K562 (cell line): ENCODE results near the gene KDM4C. TPM values are rescaled to one million over a fixed set of nuclear protein-coding genes. Genes with fewer than 3 reads are reported as not detected.

Experiments used
- ATAC-seq: fragments of 200-7000 bp; cut with Tn5 transposase; 3 replicates; pipeline ENCODE4 v1.9.1; 2020; ENCODE audit warnings: moderate library complexity
- BruUV-seq: library from RNA; stranded (reverse); fragments of 400-500 nt; replicated peaks from 2 replicates; lab custom pipeline; 2021; lab: Mats Ljungman, UMichigan
- CTCF ChIA-PET: fragments of 300-600 bp; formaldehyde crosslinking; extraction: SDS; loops from one replicate; lab custom pipeline; 2021; ENCODE audit warnings: low intra/inter-chr PET ratio; lab: Yijun Ruan, JAX
- POLR2A ChIA-PET: fragments of 300-600, 350-650 bp; sonication (Branson Sonifier 250); formaldehyde crosslinking; extraction: SDS; loops from one replicate; lab custom pipeline; 2021; ENCODE audit warnings: antibody characterized with exemption, inconsistent platforms; lab: Yijun Ruan, JAX
- DNase-seq, 4 experiments: peaks; one replicate each; pipeline versions ENCODE4 v3.0.0 to v3.0.0-alpha.2; 2011 to 2018; ENCODE audit warnings: low spot score in 3 of 4, mixed read lengths in 3 of 4; ENCODE audit errors: extremely low read depth in 1 of 4
- FAIRE-seq: peaks from 2 replicates; lab custom pipeline; 2011; peaks lifted over from hg19 to GRCh38; lab: Jason Lieb, UNC
- H2AFZ ChIP-seq: 2 replicates; pipeline ENCODE4 v1.6.0; 2011; ENCODE audit warnings: low read depth, low read length, control low read depth, inconsistent platforms
- H3K27ac ChIP-seq: fragments of 200-600 bp; 3 replicates; pipeline ENCODE4 v1.8.0; 2011; ENCODE audit warnings: low read depth, mild to moderate bottlenecking, control low read depth, inconsistent platforms, low read length, moderate library complexity, mixed read lengths; ENCODE audit errors: extremely low read depth
- H3K27me3 ChIP-seq, 2 experiments: fragments of 300-600 bp in 1 of 2; 2 replicates in 1 of 2; 3 replicates in 1 of 2; pipeline versions ENCODE4 v1.6.0 to v1.8.0; 2011; ENCODE audit warnings: inconsistent platforms in 2 of 2, low read length in 2 of 2, mild to moderate bottlenecking in 1 of 2, mixed read lengths in 1 of 2, moderate library complexity in 1 of 2; ENCODE audit not compliant: control insufficient read depth in 2 of 2, insufficient read depth in 2 of 2
- H3K36me3 ChIP-seq: fragments of 300-600 bp; 3 replicates; pipeline ENCODE4 v1.8.0; 2011; ENCODE audit warnings: mild to moderate bottlenecking, low read length, inconsistent platforms; ENCODE audit not compliant: control insufficient read depth, insufficient read depth
- H3K4me1 ChIP-seq, 2 experiments: fragments of 200-600 bp in 1 of 2; replicated peaks in 1 of 2; 2 replicates in 1 of 2; 3 replicates in 1 of 2; pipeline versions ENCODE4 v1.5.1 to v1.8.0; 2011; ENCODE audit warnings: inconsistent platforms in 2 of 2, low read length in 2 of 2, mild to moderate bottlenecking in 1 of 2, mixed read lengths in 1 of 2, moderate library complexity in 1 of 2; ENCODE audit not compliant: control insufficient read depth in 2 of 2, insufficient read depth in 2 of 2
- H3K4me2 ChIP-seq: 2 replicates; pipeline ENCODE4 v1.6.1; 2011; ENCODE audit warnings: low read length, control low read depth, inconsistent platforms, mixed read lengths; ENCODE audit not compliant: insufficient read depth
- H3K4me3 ChIP-seq: fragments of 200-600 bp; sonication (generic), shearing (Covaris generic); 2 replicates; pipeline ENCODE4 v1.5.1; 2016; ENCODE audit warnings: control low read depth, inconsistent platforms
- H3K79me2 ChIP-seq: fragments of 200-600 bp; 3 replicates; pipeline ENCODE4 v1.8.0; 2011; ENCODE audit warnings: low read length, inconsistent platforms; ENCODE audit not compliant: control insufficient read depth, insufficient read depth
- H3K9ac ChIP-seq, 2 experiments: 2 replicates each; pipeline versions ENCODE4 v1.6.0 to v1.6.1; 2011; ENCODE audit warnings: low read depth in 2 of 2, low read length in 2 of 2, control low read depth in 1 of 2, inconsistent platforms in 1 of 2, mild to moderate bottlenecking in 1 of 2, mixed read lengths in 1 of 2; ENCODE audit not compliant: insufficient read depth in 1 of 2
- H3K9me1 ChIP-seq: one replicate; pipeline ENCODE4 v1.6.0; 2011; ENCODE audit warnings: inconsistent platforms, mild to moderate bottlenecking, low read length, moderate library complexity; ENCODE audit not compliant: control insufficient read depth, insufficient read depth
- H3K9me3 ChIP-seq: replicated peaks from 2 replicates; pipeline ENCODE4 v1.5.1; 2011; ENCODE audit warnings: low read depth, low read length, inconsistent platforms; ENCODE audit not compliant: control insufficient read depth, insufficient read depth
- H4K20me1 ChIP-seq: replicated peaks from 2 replicates; pipeline ENCODE4 v1.6.1; 2011; ENCODE audit warnings: low read length, inconsistent platforms, mixed read lengths; ENCODE audit not compliant: control insufficient read depth, insufficient read depth
- BRF1 ChIP-seq: IDR thresholded peaks from 3 replicates; pipeline ENCODE4 v1.6.1; 2011; ENCODE audit warnings: borderline replicate concordance, mild to moderate bottlenecking; ENCODE audit not compliant: insufficient read length; ENCODE audit errors: extremely low read depth
- MCM5 ChIP-seq: fragments of 450-650 bp; IDR thresholded peaks from 2 replicates; pipeline ENCODE4 v1.6.1; 2016; ENCODE audit warnings: low read depth
- MGA ChIP-seq: fragments of 450-650 bp; IDR thresholded peaks from 2 replicates; pipeline ENCODE4 v1.6.1; 2016; ENCODE audit warnings: mild to moderate bottlenecking, moderate library complexity
- NELFE ChIP-seq: IDR thresholded peaks from 2 replicates; pipeline ENCODE4 v1.6.1; 2011; ENCODE audit warnings: mild to moderate bottlenecking; ENCODE audit not compliant: insufficient read depth, insufficient read length
- SMARCA4 ChIP-seq: fragments of 450-650 bp; IDR thresholded peaks from 2 replicates; pipeline ENCODE4 v1.6.1; 2016
- SUPT5H ChIP-seq: fragments of 450-650 bp; IDR thresholded peaks from 2 replicates; pipeline ENCODE4 v1.6.1; 2016
- USF2 ChIP-seq: sonication (generic); formaldehyde crosslinking; IDR thresholded peaks from 2 replicates; pipeline ENCODE4 v1.5.0; 2020; ENCODE audit warnings: missing genetic modification reagents
- ZNF511 ChIP-seq: sonication (generic); formaldehyde crosslinking; IDR thresholded peaks from 2 replicates; pipeline ENCODE4 v1.8.0; 2022; ENCODE audit warnings: mild to moderate bottlenecking, missing genetic modification reagents
- WGBS: fragments of 100-300 bp; shearing (Covaris generic); methylation state at CpG from one replicate; pipeline ENCODE4 v1.1.6; 2016; ENCODE audit warnings: low coverage, mixed read lengths; ENCODE audit not compliant: insufficient coverage; ENCODE audit errors: missing lambda C conversion rate; 5-methylcytosine and 5-hydroxymethylcytosine counted together
- in situ Hi-C: fragments of 300-500 bp; cut with MboI; formaldehyde crosslinking; loops from 4 replicates; pipeline ENCODE4 v1.15.0; 2018; ENCODE audit warnings: inconsistent platforms, mixed read lengths
- intact Hi-C: fragments of 100-400 bp; cut with micrococcal nuclease; formaldehyde crosslinking; loops from 2 replicates; pipeline ENCODE4 v1.14.2; 2022
- polyA plus RNA-seq, 8 experiments: library from polyadenylated mRNA; depleted of rRNA in 4 of 8; stranded (reverse) in 5 of 8; unstranded in 3 of 8; fragments of >200 nt; fragmentation: Nextera tagmentation in 2 of 8; fragmentation: Illumina TruSeq in 1 of 8; extraction: Ambion mirVana in 2 of 8; extraction: Trizol in 1 of 8; gene quantifications; 2 replicates each; pipeline versions ENCODE4 v1.2.1 to v1.2.3, GENCODE V29; 2011 to 2014; ENCODE audit warnings: inconsistent platforms in 1 of 8, missing spikeins in 1 of 8
- total RNA-seq, 7 experiments: library from RNA; depleted of rRNA in 6 of 7; stranded (reverse); fragments of >200 nt in 6 of 7; fragmentation: Illumina TruSeq in 2 of 7; extraction: Trizol in 2 of 7; gene quantifications; 2 replicates each; pipeline versions ENCODE4 v1.2.1 to v1.2.3, GENCODE V29; 2011 to 2021; ENCODE audit warnings: low replicate concordance in 1 of 7
- TF ChIP-seq, protein P1 (sequence below): sonication (generic); formaldehyde crosslinking; IDR thresholded peaks from 2 replicates; pipeline ENCODE4 v1.8.0; 2022; ENCODE audit warnings: missing genetic modification reagents, mild to moderate bottlenecking, moderate library complexity, borderline replicate concordance

KDM4C gene
- total and polyA plus RNA-seq, 9 of the 15 experiments (the other 6 are each of a cell fraction or from before 2014, with no cell fraction given): 5.4 to 17.0 (median 12.6) TPM

GRCh38 chr9:6927838-6928237, 170.1 kb downstream of the KDM4C start:
- POLR2A ChIA-PET: interaction anchor here (0.6 kb wide), 1 partner anchor 27 kb away, joined by 3 read pairs; no protein-coding TSS in a partner anchor
- Histone ChIP-seq H3K9me1 (no peaks in the 10 kb centered on the region), H3K9ac (peak overlapping the region in 1 of 2 experiments; percentile 45; a peak in 2 of 4 replicates), H3K4me2 (peak overlapping the region; percentile 66), H2AFZ (no peak overlapping the region), H4K20me1 (no peaks in the 10 kb centered on the region), H3K27me3 (no peaks in the 10 kb centered on the region), H3K79me2 (peaks cover 26% of the 10 kb centered on the region; the same call in 2 of the 3 replicates), H3K4me3 (no peak overlapping the region), H3K27ac (peak overlapping the region; percentile 88), H3K36me3 (no peaks in the 10 kb centered on the region), H3K9me3 (no peaks in the 10 kb centered on the region), H3K4me1 (peaks cover 10 to 62% of the 10 kb centered on the region in 2 experiments; a peak in 4 of 5 replicates)
- no TSS peak for BruUV-seq
- FAIRE-seq (peak; percentile 65), ATAC-seq (peak; percentile 44), DNase-seq (peak; percentile 31 to 80 (median 41))
- intact Hi-C loops: no loop called here
- WGBS: 0% methylated on average over 1 of the region's 1 CpG
- in situ Hi-C loops: no loop called here
- CTCF ChIA-PET: no interaction called here
- TF ChIP-seq SUPT5H (no peak), SMARCA4 (peak; percentile 75), NELFE (no peak), USF2 (CRISPR knock-in tag) (no peak), MCM5 (no peak), MGA (no peak), ZNF511 (no peak), BRF1 (no peak)
- TF ChIP-seq, protein P1, sequence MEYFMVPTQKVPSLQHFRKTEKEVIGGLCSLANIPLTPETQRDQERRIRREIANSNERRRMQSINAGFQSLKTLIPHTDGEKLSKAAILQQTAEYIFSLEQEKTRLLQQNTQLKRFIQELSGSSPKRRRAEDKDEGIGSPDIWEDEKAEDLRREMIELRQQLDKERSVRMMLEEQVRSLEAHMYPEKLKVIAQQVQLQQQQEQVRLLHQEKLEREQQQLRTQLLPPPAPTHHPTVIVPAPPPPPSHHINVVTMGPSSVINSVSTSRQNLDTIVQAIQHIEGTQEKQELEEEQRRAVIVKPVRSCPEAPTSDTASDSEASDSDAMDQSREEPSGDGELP (CRISPR knock-in tag): no peak
